Spleen (tissue), 7 donors: ENCODE measurements around the gene BCHE.

ENCODE experiments used
- POLR2A ChIP-seq, 3 donors: fragments of 450-650 bp; IDR thresholded peaks; one replicate each; pipeline ENCODE4 v1.5.1; 2017; ENCODE audit warnings: antibody characterized with exemption in 3 of 3, mild to moderate bottlenecking in 1 of 3
- POLR2AphosphoS5 ChIP-seq, 3 donors: sonication (generic); formaldehyde crosslinking; IDR thresholded peaks; one replicate each; pipeline ENCODE4 v1.5.1; 2017; ENCODE audit warnings: antibody characterized with exemption in 3 of 3
- TF ChIP-seq, protein P1 (sequence below), 11 experiments: fragments of 200-600 bp in 7 of 11; fragments of 450-650 bp in 4 of 11; sonication (generic) in 4 of 11; IDR thresholded peaks in 8 of 11; conservative IDR thresholded peaks in 3 of 11; 1 replicate in 7 of 11; 2 replicates in 4 of 11; pipeline versions ENCODE4 v1.4.0 to v1.8.0; 2016 to 2021; ENCODE audit warnings: antibody characterized with exemption in 11 of 11, inconsistent platforms in 4 of 11, mild to moderate bottlenecking in 1 of 11
- donor health status: DM: no; HTN: no; CAD: no; lungs with moderate emphysema.
- donor health status: DM: no; HTN: no; CAD: no.
- donor health status: DM: no; HTN: no; CAD: no.

DNA sequence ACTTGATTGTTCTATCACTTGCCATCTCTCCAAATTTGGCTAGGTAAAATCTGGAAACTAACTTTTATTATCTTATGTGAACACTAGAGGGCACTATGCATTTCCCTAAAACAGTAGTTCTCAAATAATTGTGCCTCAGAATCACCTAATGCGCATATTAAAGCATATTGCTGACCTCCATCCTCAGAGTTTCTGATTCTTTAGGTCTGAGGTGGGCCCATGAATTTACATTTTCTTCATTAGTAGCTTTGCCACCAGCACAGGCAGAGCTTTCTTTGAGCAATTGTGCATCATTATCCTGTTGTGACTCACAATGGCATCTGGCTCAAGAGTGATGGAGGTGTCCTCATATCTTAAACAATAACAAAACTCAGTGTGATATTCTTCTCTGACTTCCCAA lies 17.5 kb upstream of the BCHE start:
- TF ChIP-seq, protein P1, sequence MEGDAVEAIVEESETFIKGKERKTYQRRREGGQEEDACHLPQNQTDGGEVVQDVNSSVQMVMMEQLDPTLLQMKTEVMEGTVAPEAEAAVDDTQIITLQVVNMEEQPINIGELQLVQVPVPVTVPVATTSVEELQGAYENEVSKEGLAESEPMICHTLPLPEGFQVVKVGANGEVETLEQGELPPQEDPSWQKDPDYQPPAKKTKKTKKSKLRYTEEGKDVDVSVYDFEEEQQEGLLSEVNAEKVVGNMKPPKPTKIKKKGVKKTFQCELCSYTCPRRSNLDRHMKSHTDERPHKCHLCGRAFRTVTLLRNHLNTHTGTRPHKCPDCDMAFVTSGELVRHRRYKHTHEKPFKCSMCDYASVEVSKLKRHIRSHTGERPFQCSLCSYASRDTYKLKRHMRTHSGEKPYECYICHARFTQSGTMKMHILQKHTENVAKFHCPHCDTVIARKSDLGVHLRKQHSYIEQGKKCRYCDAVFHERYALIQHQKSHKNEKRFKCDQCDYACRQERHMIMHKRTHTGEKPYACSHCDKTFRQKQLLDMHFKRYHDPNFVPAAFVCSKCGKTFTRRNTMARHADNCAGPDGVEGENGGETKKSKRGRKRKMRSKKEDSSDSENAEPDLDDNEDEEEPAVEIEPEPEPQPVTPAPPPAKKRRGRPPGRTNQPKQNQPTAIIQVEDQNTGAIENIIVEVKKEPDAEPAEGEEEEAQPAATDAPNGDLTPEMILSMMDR (IDR thresholded peaks at IDR 0.05 in 8 of 11, conservative IDR thresholded peaks at IDR 0.05 in 3 of 11) = peak in 6 of 11 experiments; percentile 12 to 47 (median 31)
- TF ChIP-seq POLR2A (IDR thresholded peaks at IDR 0.05) (no peak), POLR2AphosphoS5 (IDR thresholded peaks at IDR 0.05) (no peak)
